Left cardiac atrium (tissue), 4 donors: ENCODE data around the gene CELSR1. TPM values are rescaled to one million over a fixed set of nuclear protein-coding genes. Genes with fewer than 3 reads are reported as not detected.
A peak's percentile ranks its signal among the peaks of the same experiment; 100 is the strongest.

Experiments
- ATAC-seq, 2 donors: fragments of 200-7000 bp; cut with Tn5 transposase; one replicate each; pipeline ENCODE4 v1.9.1; 2020; ENCODE audit warnings: mild to moderate bottlenecking in 2 of 2, moderate library complexity in 2 of 2
- DNase-seq: peaks from one replicate; pipeline ENCODE4 v3.0.0-alpha.2; 2020
- intact Hi-C, 2 donors: fragments of 100-400 bp; cut with DNase I; formaldehyde crosslinking; loops; one replicate each; pipeline versions ENCODE4 v1.14.1 to v1.15.1; 2022 to 2023
- total RNA-seq, 2 donors: library from RNA; stranded (reverse); fragmentation: NEBNext Ultra II Directional; extraction: Animal tissue kit (Norgen Biotek cat#: 25700); gene quantifications; one replicate each; pipeline ENCODE4 v1.2.1, GENCODE V29; 2021
- donor health status: DM: no; HTN: yes; CAD: no.
- donor health status: DM: no; HTN: yes; CAD: no; lungs with severe emphysema.
- donor health status: DM: yes; HTN: yes; CAD: no.
- donor health status: Dilated cardiomyopathy.

Gene CELSR1
- total RNA-seq, 2 donors from 2014 or later = 6.5 to 8.1 TPM

GRCh38 chr22:46539169-46539568, 1.7 kb upstream of the CELSR1 start:
- DNase-seq (no peak), ATAC-seq (no peak)
- intact Hi-C loops = no loop called here

DNA sequence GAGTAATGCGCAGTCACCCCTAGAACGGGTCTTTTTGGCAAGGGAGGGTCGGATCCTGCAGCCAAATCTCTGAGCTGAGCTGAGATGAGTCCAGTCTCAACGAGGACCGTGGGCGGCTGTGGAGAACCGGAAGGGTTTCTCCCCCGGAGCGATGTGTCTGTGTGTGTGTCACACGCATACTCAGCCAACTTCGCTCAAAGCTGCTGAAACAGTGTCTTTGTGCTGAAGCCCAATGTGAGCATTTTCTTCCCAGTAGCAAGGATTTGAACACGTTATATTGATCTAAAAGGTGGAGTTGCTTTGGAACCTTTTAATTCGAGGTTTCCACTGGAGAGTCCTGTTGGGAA, 1.4 kb upstream of the CELSR1 start:
- DNase-seq (peak; percentile 62), ATAC-seq (peak; percentile 1 to 34)
- intact Hi-C loops = no loop called here

DNA sequence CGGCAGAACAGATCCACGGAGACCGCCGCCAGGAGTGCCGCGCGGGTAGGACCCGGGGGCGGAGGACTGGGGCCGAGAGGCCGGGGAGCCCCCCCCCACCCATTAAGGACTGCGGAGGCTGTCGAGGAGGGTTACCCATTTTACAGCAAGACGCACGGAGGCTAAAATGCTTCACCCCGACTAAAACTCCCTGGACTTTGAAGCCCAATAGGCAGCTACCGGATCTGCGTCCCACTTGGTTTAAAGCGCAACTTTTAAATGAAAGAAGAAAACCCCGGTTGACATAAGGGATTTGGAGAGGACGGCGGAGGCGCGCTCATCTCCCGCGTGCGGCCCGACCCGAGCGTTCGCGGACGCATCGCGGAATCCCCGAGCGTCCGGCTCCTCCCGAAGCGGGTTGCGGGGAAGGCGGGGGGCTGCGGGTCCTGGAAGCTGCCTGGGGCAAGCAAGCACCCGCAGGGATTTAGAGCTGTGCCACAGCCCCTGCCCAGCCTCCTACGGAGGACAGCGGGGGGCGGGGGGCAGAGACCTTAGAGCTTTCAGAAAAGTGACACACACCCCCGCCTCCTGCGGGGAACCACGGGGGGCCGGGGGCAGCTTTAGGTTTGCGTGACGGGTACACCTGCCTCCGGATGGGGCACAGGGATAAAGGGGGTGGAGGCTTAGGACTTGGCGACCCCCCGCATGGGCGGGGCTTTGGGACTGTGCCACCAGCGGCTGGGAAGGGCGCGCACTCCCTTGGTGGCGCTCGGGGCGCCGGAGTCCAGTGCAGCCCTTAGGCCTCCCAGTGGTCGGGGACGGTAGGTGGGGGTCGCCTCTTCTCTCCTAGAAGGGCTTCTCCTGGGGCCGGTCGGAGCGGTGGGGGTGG, 760 bp upstream of the CELSR1 start:
- DNase-seq (no peak), ATAC-seq (peak; percentile 28 to 29)
- intact Hi-C loops = no loop called here

DNA sequence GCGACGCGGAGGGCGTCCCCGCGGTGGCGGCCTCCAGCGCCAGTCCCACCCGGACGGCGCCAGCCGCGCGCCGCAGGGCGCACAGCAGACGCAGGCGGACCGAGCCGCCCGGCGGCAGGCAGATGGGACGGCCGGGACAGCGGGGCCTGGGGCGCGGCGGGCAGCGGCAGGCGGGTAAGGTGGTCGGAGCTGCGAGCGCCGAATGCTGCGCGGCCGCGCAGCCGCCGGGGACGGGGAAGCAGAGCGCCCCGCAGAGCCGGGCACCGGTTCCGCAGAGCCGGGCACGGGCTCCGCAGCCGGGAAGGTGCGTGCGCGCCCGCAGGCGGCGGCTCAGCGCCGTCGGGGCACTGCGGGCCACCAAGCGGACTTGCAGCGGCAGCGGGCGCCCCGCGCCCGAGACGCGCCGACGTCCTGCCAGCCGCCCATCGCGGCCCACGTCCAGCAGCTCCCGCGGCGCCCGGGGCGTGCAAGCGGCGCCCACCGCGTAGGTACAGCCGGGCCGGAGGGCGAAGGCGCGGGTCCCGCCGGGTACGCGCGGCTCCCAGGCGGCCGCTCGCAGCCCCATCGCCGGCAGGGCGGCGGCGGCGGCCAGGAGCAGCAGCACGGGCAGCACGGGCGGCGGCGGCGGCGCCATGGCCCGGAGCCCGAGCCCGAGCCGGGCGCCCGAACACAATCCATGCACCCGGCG, 739 bp downstream of the CELSR1 start:
- no peak for DNase-seq
- peak in 1 of 2 donors; percentile 7 for ATAC-seq
- intact Hi-C loops = no loop called here

DNA sequence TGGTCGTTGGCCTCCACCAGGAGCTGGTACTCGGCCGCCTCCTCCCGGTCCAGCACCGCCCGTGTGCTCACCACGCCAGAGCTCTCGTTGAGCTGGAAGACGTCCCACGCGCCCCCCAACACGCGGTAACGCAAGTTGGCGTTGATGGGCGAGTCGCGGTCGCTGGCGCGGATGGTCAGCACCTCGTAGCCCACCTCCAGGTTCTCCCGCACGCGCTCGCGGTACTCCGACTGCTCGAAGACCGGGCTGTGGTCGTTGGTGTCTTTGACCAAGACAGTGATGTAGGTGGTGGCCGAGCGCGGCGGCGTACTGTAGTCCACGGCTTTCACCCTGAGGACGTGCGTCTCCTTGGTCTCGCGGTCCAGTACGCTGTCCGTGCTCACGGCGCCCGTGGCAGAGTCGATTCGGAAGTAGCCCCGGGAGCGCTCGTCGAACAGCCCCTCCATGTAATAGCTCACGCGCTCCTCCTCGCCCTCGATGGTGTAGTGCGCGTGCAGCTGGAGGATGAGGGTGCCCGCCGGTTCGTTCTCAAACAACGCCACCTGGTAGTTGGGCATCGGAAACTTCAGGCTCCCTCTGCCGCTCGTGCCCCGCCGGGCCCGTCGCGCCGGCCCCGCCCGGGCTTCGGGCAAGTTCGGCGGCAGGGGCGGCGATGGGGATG, 1.4 kb downstream of the CELSR1 start:
- DNase-seq = no peak
- intact Hi-C loops = no loop called here
- ATAC-seq = no peak

DNA sequence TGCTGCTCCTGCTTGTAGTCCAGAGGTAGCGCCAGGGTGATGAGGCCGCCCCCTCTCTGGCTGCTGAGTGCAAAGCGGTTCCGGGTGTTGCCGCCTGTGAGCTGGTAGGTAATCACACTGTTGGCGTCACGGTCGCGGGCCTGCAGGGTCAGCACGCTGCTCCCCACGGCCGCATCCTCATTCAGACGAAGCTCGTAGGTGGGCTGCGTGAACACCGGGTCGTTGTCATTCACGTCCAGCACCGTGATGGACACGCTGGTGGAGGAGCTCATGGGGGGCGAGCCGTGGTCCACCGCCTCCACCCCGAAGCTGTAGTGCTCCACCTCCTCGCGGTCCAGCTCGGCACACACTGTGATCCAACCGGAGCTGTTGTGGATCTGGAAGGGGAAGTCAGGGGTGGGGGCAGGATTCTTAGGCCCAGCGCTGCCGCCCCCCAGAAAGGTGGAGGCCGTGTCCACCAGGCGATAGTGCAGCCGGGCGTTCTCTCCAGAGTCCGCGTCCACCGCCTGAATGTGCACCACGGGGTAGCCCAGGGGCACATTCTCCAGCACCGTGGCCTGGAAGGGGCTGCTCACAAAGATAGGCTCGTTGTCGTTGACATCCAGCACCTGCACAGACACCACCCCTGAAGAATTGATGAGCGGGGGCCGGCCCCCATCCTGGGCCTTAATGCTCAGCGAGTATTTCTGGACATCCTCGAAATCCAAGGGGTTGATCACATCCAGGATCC, 2.4 kb downstream of the CELSR1 start:
- ATAC-seq = no peak
- intact Hi-C loops = loop anchor here in 1 of 2 donors (5.0 kb wide), 1 partner anchor 173 kb away; no protein-coding TSS in a partner anchor

GRCh38 chr22:46534177-46534776, 3.1 kb downstream of the CELSR1 start:
- ATAC-seq (no peak), DNase-seq (no peak)
- intact Hi-C loops = loop anchor here in 1 of 2 donors (5.0 kb wide), 1 partner anchor 172 kb away; no protein-coding TSS in a partner anchor

More for the DNA sequence above, 2.4 kb downstream of the CELSR1 start:
- no peak for DNase-seq

DNA sequence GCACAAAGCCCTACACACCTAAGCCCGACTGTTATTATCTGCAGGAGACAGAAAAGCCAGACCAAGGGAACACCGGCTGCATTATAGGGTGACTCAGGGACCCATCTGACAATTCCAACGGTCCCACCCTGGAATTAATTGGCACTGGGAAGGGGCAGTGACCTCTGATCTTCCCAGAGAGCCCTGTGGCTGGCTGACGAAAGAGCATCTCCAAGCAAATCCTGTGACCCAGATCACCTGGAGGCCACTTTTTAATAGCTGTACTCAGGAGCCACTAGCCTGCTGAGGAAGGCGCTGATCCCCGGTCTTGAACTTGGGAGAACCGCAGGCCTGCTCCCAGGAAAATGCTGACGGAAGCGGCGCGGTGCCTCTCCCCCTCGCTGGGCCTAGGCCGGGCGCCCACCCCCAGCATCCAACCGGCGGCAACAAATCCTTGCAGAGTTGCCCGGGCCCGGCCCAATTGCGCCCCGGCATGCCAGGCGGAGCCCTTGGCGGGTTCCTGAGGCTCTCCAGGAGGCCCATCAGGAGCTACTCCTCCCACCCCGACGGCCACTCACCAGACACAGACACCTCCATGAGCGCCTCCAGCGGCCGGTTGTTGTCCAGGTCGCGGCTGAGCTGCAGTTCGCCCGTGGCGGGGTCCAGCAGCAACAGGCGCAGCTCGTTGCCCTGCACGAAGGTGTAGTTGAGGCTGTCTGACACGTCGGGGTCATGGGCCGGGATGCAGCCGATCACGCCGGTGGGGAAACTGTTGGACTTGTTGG, 4.2 kb downstream of the CELSR1 start:
- intact Hi-C loops = loop anchor here in 1 of 2 donors (5.0 kb wide), 1 partner anchor 171 kb away; no protein-coding TSS in a partner anchor
- no peak for DNase-seq
- ATAC-seq = no peak

GRCh38 chr22:46532416-46532815, 5.0 kb downstream of the CELSR1 start:
- ATAC-seq (no peak), DNase-seq (no peak)
- intact Hi-C loops = loop anchor here in 1 of 2 donors (5.0 kb wide), 1 partner anchor 170 kb away; no protein-coding TSS in a partner anchor

- ATAC-seq (no peak), DNase-seq (no peak)
- intact Hi-C loops = loop anchor here in 1 of 2 donors (5.0 kb wide), 1 partner anchor 169 kb away; no protein-coding TSS in a partner anchor
Observed at GRCh38 chr22:46531581-46532175, 5.7 kb downstream of the CELSR1 start.

DNA sequence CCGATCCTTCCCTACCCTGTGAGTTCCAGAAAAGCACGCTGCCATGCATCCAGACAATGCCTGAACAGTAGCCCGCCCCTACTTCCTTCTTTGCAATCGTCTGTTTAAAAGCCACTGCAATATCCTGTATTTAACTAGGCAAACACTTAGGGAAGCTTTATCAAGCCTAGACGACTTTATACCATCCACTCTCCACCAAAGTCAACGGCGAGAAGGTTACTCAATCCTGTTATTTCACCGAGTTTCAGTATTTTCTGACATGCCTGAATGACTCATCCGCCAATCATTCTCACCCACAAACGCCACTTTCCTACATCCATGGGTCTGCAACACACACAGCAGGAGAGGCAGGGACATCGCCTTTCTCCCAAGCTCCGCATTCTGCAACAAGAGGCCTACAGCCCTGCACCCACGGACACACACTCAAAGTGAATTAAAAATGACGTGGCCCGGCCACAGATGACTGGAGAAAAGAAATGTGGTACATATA, 9.3 kb downstream of the CELSR1 start:
- ATAC-seq = peak in 1 of 2 donors; percentile 12
- intact Hi-C loops = no loop called here

DNA sequence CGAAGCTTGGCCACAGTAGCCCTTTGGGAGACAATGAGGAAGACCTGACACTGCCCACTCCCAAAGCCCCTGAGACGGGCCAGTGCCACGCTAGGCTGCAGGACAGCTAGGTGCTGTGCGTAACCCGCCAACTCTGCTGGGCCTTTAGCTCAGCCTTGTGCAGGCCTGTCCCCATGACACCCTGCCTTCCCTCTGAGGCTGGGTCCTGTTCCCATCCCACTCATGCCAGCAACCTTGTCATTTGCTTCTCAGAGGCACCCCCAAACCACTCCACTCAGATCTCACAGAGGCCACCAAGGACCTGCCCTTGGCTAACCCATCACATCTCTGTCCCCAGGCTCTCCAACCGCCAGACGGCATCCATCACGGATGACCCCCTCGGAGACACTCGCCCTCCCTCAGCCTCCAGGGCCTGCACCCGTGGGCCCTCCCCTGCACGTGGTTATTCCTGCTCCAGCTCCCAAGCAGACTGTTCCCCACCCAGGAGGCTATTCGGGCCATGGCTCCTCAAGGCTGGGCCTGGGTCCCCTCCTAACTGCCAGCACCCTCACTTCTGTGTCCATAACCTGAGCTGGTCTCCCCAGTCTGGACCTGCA, 11.1 kb downstream of the CELSR1 start:
- no peak for ATAC-seq
- DNase-seq = no peak
- intact Hi-C loops = no loop called here

More for the DNA sequence above, 9.3 kb downstream of the CELSR1 start:
- DNase-seq = no peak

- ATAC-seq (peak in 1 of 2 donors; percentile 35), DNase-seq (no peak)
- intact Hi-C loops = no loop called here
Observed at GRCh38 chr22:46525389-46526243, 11.8 kb downstream of the CELSR1 start.

GRCh38 chr22:46524203-46524740, 13.1 kb downstream of the CELSR1 start:
- DNase-seq = no peak
- no peak for ATAC-seq
- intact Hi-C loops = no loop called here

DNA sequence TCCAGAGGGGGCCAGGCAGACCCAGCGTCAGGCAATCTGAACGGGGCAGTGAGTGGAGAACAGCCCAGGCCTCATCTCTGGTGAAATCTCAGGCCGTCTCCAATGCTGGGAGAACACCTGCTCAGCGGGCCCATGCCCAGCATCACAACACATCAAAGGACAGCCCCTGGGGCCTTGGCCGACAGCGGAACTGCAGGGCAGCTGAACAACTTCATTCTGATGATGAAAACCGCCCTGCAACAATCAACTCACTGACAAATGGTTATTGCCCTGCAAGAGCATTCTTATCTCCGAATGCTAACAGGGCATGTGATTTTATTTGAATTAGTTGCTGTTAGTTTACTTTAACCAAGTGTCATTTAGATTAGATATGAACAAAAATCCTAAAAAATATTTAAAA, 14.6 kb downstream of the CELSR1 start:
- intact Hi-C loops = no loop called here
- DNase-seq = no peak
- ATAC-seq = no peak

DNA sequence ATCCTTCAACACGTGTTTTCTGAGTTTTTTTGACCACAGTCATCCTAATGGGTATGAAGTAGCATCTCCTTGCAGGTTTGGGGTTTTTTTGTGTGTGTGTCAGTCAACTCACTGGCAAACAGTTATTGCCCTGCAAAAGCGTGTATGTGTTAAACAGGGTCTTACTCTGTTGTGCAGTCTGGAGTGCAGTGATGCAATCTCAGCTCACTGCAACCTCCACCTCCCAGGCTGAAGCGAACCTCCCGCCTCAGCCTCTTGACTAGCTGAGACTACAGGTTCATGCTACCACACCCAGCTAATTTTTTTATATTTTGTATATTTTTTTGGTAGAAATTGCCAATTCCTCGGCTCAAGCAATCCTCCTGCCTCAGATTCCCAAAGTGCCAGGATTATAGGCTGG, 15.4 kb downstream of the CELSR1 start:
- intact Hi-C loops = no loop called here
- DNase-seq = no peak
- no peak for ATAC-seq
